PFSK-1 (cell line): ENCODE results near the gene UGT2A1.

Experiments
- FOXP2 ChIP-seq: optimal IDR thresholded peaks from 2 replicates; pipeline ENCODE3; 2011; ENCODE audit warnings: borderline replicate concordance, control low read depth, inconsistent platforms; ENCODE audit not compliant: insufficient read depth; ENCODE audit errors: extremely low read length, extremely low read depth
- POLR2AphosphoS5 ChIP-seq: IDR thresholded peaks from 2 replicates; pipeline ENCODE4 v1.6.1; 2012; ENCODE audit warnings: low read depth, mild to moderate bottlenecking, control low read depth, low read length, moderate library complexity
- REST ChIP-seq, 2 experiments: IDR thresholded peaks; 2 replicates each; pipeline versions ENCODE4 v1.6.1 to v1.8.0; 2011 to 2012; ENCODE audit warnings: low read depth in 2 of 2, low read length in 2 of 2, control low read depth in 1 of 2, inconsistent platforms in 1 of 2, mild to moderate bottlenecking in 1 of 2, moderate library complexity in 1 of 2; ENCODE audit not compliant: insufficient read depth in 1 of 2
- SIN3A ChIP-seq: IDR thresholded peaks from 2 replicates; pipeline ENCODE4 v1.6.1; 2012; ENCODE audit warnings: mild to moderate bottlenecking, low read length, moderate library complexity, borderline replicate concordance; ENCODE audit not compliant: insufficient read depth
- TAF1 ChIP-seq: IDR thresholded peaks from 2 replicates; pipeline ENCODE4 v1.6.1; 2012; ENCODE audit warnings: low read length, control low read depth, borderline replicate concordance; ENCODE audit not compliant: insufficient read depth

UGT2A1 gene

DNA sequence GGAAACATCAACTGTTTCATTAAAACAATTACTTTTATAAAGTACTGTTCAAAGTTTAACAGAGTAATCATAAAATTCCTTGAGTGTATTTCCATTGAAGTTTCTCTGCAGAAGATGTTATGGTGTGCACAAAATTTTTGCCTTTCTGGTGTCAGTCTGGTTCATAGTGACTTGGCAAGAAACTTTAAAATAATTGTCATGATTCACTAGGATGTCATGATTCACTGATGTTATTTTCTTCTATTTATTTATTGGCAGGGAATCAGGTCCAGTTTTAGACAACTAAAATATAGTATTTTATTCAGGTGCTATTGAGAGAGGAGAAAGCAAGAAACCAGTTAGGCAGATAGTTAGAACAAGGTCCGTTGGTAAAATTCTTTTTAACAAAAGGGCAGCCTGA, 3.8 kb downstream of the UGT2A1 start:
- TF ChIP-seq FOXP2: no peak
- TF ChIP-seq SIN3A: no peak
- no peak for TF ChIP-seq TAF1
- no peak for TF ChIP-seq POLR2AphosphoS5
- no peak for TF ChIP-seq REST (IDR thresholded peaks at IDR 0.05; ENCODE audit: insufficient read depth in 1 of 2, low read depth in 2 of 2, low read length in 2 of 2)

- TF ChIP-seq TAF1: no peak
- TF ChIP-seq POLR2AphosphoS5: no peak
- TF ChIP-seq FOXP2: no peak
- no peak for TF ChIP-seq SIN3A
- no peak for TF ChIP-seq REST (IDR thresholded peaks at IDR 0.05; ENCODE audit: insufficient read depth in 1 of 2, low read depth in 2 of 2, low read length in 2 of 2)
Observed at GRCh38 chr4:69642961-69643360, 10.1 kb downstream of the UGT2A1 start.

- TF ChIP-seq REST (IDR thresholded peaks at IDR 0.05; ENCODE audit: insufficient read depth in 1 of 2, low read depth in 2 of 2, low read length in 2 of 2) (no peak), FOXP2 (no peak), SIN3A (no peak), TAF1 (no peak), POLR2AphosphoS5 (no peak)
Observed at GRCh38 chr4:69640289-69640688, 12.8 kb downstream of the UGT2A1 start.

DNA sequence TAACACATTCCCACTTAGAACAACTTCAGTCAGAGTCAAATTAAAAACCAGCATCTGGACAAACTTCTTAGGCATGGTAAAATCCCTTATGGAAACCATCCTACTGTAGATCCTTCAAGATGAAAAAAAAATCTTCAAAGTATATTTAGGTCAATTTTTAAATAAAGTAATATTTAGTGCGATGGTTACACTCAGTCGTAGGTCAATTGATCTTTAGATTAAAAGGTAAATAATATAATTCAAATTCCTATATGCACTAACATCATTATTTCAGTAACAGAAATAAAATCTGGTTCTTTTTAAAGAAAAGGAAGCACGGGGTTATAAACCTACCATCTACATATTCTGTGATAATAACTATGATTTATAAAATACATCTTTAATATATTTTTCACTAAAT, 13.5 kb downstream of the UGT2A1 start, which contains the start of gene UGT2A2:
Gene UGT2A2, minus strand, starts transcription at position 101 of the 400 bp plus-strand sequence. Its CDS starts 2 bp downstream, at position 99.
- TF ChIP-seq SIN3A (no peak), POLR2AphosphoS5 (no peak), FOXP2 (no peak), REST (IDR thresholded peaks at IDR 0.05; ENCODE audit: insufficient read depth in 1 of 2, low read depth in 2 of 2, low read length in 2 of 2) (no peak), TAF1 (no peak)

GRCh38 chr4:69617083-69617694, 35.9 kb downstream of the UGT2A1 start:
- TF ChIP-seq SIN3A: no peak
